ENCODE measurements around the gene WBP1.
"Not testable (repeated sequence)": the region's sequence is repeated elsewhere in the genome, so short reads cannot be mapped to it uniquely, and the experiment has no call there.

Gene WBP1

GRCh38 chr2:74427551-74427950 is 30.7 kb upstream of the WBP1 start:
- DNase-seq (ENCODE audit: low spot score), result no peak

GRCh38 chr2:74428675-74429074 is 29.6 kb upstream of the WBP1 start:
- DNase-seq (ENCODE audit: low spot score), result no peak

- DNase-seq (ENCODE audit: low spot score), result no peak
Observed at GRCh38 chr2:74429487-74430451, 28.5 kb upstream of the WBP1 start.

GRCh38 chr2:74430502-74430901 is 27.7 kb upstream of the WBP1 start:
- no peak for DNase-seq (ENCODE audit: low spot score)

GRCh38 chr2:74436111-74436805 is 22.0 kb upstream of the WBP1 start:
- no peak for DNase-seq (ENCODE audit: low spot score)

- no peak for DNase-seq (ENCODE audit: low spot score)
Observed at GRCh38 chr2:74436848-74437695, 21.2 kb upstream of the WBP1 start.

GRCh38 chr2:74438248-74438647 is 20.0 kb upstream of the WBP1 start:
- DNase-seq (ENCODE audit: low spot score), result no peak

GRCh38 chr2:74439373-74439772 is 18.9 kb upstream of the WBP1 start:
- DNase-seq (ENCODE audit: low spot score), result no peak

GRCh38 chr2:74439803-74440377 is 18.3 kb upstream of the WBP1 start:
- DNase-seq (ENCODE audit: low spot score), result no peak

GRCh38 chr2:74440378-74441169 is 17.7 kb upstream of the WBP1 start:
- DNase-seq (ENCODE audit: low spot score), result no peak

GRCh38 chr2:74441170-74441689 is 17.0 kb upstream of the WBP1 start:
- DNase-seq (ENCODE audit: low spot score), result no peak

- no peak for DNase-seq (ENCODE audit: low spot score)
Observed at GRCh38 chr2:74441690-74442482, 16.4 kb upstream of the WBP1 start, which contains the start of gene RTKN. TSS of gene RTKN (minus strand) at chr2:74441937. CDS start at chr2:74441816, 121 bp downstream.

GRCh38 chr2:74442483-74443297 is 15.5 kb upstream of the WBP1 start:
- DNase-seq (ENCODE audit: low spot score), result not testable (repeated sequence)

GRCh38 chr2:74444498-74445318 is 13.5 kb upstream of the WBP1 start:
- DNase-seq (ENCODE audit: low spot score), result no peak

- DNase-seq (ENCODE audit: low spot score), result no peak
Observed at GRCh38 chr2:74447230-74447999, 10.8 kb upstream of the WBP1 start.

GRCh38 chr2:74448771-74449170 is 9.5 kb upstream of the WBP1 start:
- no peak for DNase-seq (ENCODE audit: low spot score)

GRCh38 chr2:74450570-74451190 is 7.6 kb upstream of the WBP1 start:
- DNase-seq (ENCODE audit: low spot score), result no peak
